Nephron progenitor cell (in vitro differentiated cells): Measurements from ENCODE around the gene CFAP299.
"Not testable (repeated sequence)": the region's sequence is repeated elsewhere in the genome, so short reads cannot be mapped to it uniquely, and the experiment has no call there.

ENCODE experiments used
- DNase-seq: peaks from one replicate; pipeline ENCODE4 v3.0.0; 2021
- H3K27ac Mint-ChIP-seq: 2 replicates; pipeline ENCODE4 v1.8.0; 2021; ENCODE audit warnings: mild to moderate bottlenecking, moderate library complexity, mixed read lengths
- H3K27me3 Mint-ChIP-seq: 2 replicates; pipeline ENCODE4 v1.8.0; 2021; ENCODE audit warnings: mild to moderate bottlenecking, low read depth, mixed read lengths; ENCODE audit not compliant: poor library complexity
- H3K36me3 Mint-ChIP-seq: 2 replicates; pipeline ENCODE4 v1.8.0; 2021; ENCODE audit warnings: low read depth, mixed read lengths
- H3K4me1 Mint-ChIP-seq: 2 replicates; pipeline ENCODE4 v1.8.0; 2021; ENCODE audit warnings: mixed read lengths
- H3K4me3 Mint-ChIP-seq: 2 replicates; pipeline ENCODE4 v1.8.0; 2021; ENCODE audit warnings: mild to moderate bottlenecking, moderate library complexity, mixed read lengths
- H3K9me3 Mint-ChIP-seq: 2 replicates; pipeline ENCODE4 v1.8.0; 2021; ENCODE audit warnings: mild to moderate bottlenecking, moderate library complexity, mixed read lengths
- TF ChIP-seq, protein P1 (sequence below): fragments of 200-600 bp; sonication (generic); IDR thresholded peaks from 2 replicates; pipeline ENCODE4 v1.5.0; 2021; ENCODE audit warnings: antibody characterized with exemption

Gene CFAP299

GRCh38 chr4:80787306-80787705 is 451.8 kb downstream of the CFAP299 start:
- TF ChIP-seq, protein P1, sequence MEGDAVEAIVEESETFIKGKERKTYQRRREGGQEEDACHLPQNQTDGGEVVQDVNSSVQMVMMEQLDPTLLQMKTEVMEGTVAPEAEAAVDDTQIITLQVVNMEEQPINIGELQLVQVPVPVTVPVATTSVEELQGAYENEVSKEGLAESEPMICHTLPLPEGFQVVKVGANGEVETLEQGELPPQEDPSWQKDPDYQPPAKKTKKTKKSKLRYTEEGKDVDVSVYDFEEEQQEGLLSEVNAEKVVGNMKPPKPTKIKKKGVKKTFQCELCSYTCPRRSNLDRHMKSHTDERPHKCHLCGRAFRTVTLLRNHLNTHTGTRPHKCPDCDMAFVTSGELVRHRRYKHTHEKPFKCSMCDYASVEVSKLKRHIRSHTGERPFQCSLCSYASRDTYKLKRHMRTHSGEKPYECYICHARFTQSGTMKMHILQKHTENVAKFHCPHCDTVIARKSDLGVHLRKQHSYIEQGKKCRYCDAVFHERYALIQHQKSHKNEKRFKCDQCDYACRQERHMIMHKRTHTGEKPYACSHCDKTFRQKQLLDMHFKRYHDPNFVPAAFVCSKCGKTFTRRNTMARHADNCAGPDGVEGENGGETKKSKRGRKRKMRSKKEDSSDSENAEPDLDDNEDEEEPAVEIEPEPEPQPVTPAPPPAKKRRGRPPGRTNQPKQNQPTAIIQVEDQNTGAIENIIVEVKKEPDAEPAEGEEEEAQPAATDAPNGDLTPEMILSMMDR = no peak
- Mint-ChIP-seq H3K36me3 (no peaks in the 10 kb centered on the region), H3K9me3 (no peaks in the 10 kb centered on the region), H3K4me1 (no peaks in the 10 kb centered on the region), H3K4me3 (no peak overlapping the region), H3K27ac (no peak overlapping the region), H3K27me3 (no peaks in the 10 kb centered on the region)
- no peak for DNase-seq

GRCh38 chr4:80788798-80789197 is 453.3 kb downstream of the CFAP299 start:
- peaks cover 4% of the 10 kb centered on the region for H3K9me3 Mint-ChIP-seq
- H3K4me3 Mint-ChIP-seq = no peak overlapping the region
- no peaks in the 10 kb centered on the region for H3K4me1 Mint-ChIP-seq
- H3K36me3 Mint-ChIP-seq = no peaks in the 10 kb centered on the region
- no peaks in the 10 kb centered on the region for H3K27me3 Mint-ChIP-seq
- TF ChIP-seq, protein P1 = no peak
- DNase-seq = no peak
- H3K27ac Mint-ChIP-seq = no peak overlapping the region

- H3K9me3 Mint-ChIP-seq = peaks cover 4% of the 10 kb centered on the region
- no peak for DNase-seq
- H3K27ac Mint-ChIP-seq = no peak overlapping the region
Measured at GRCh38 chr4:80790152-80790551, 454.6 kb downstream of the CFAP299 start.

DNA sequence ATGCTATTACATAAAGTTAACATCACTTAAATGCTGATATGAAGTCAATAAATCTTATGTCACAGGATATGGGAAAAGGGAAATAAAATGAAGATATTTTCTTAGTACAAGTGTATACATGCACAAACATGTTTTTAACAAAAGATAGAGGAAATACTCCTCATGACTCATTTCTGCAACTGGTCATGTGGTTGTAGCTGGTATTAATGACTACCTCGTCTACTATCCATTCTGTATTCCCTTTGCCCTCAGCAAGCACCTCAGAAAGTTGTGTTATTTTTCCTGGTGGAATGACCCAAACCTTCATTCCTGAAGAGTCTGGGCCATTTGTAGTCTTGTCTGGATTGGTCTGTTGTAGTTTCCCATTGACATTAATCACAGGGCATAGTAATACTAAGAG is 458.1 kb downstream of the CFAP299 start:
- H3K27ac Mint-ChIP-seq, DNase-seq, H3K4me3 Mint-ChIP-seq, H3K4me1 Mint-ChIP-seq, H3K27me3 Mint-ChIP-seq, H3K36me3 Mint-ChIP-seq: not testable (repeated sequence)
- H3K9me3 Mint-ChIP-seq = peaks cover 27% of the 10 kb centered on the region

More at GRCh38 chr4:80790152-80790551, 454.6 kb downstream of the CFAP299 start:
- no peaks in the 10 kb centered on the region for H3K4me1 Mint-ChIP-seq
- TF ChIP-seq, protein P1 = no peak
- H3K27me3 Mint-ChIP-seq = no peaks in the 10 kb centered on the region
- H3K4me3 Mint-ChIP-seq = no peak overlapping the region
- H3K36me3 Mint-ChIP-seq = no peaks in the 10 kb centered on the region

DNA sequence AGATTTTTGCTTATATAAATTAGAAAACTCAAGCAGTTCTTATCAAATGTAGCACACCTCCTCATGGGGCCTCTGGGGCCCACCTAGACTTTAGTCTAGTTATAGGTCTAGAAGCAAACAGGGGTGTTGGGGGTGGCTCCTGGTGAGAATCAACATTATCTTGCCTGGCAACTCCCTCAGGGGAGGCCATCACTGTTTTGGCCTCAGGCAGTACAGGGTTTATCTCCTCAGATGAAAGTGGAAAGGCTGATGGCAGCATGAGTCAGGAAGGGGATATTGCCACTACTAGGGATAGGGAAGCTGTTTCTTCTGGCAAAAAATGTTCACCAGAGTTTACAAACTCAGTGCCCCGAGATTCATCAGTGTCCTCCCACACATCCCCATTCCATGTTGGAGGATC is 462.6 kb downstream of the CFAP299 start:
- Mint-ChIP-seq H3K27ac (no peak overlapping the region), H3K4me1 (no peaks in the 10 kb centered on the region), H3K9me3 (peaks cover 29% of the 10 kb centered on the region), H3K4me3 (no peak overlapping the region), H3K36me3 (no peaks in the 10 kb centered on the region), H3K27me3 (peaks cover 3% of the 10 kb centered on the region)
- no peak for DNase-seq
- TF ChIP-seq, protein P1 = no peak

DNA sequence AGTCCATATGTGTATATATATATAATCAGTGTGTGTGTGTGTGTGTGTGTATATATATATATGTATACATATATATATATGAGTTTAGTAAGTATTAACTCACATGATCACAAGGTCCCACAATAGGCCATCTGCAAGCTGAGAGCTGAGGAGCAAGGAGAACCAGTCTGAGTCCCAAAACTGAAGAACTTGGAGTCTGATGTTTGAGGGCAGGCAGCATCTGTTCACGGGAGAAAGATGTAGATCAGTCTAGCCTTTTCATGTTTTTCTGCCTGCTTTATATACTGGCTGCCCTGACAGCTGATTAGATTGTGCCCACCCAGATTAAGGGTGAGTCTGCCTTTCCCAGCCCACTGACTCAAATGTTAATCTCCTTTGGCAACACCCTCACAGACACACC is 465.2 kb downstream of the CFAP299 start:
- H3K36me3 Mint-ChIP-seq, H3K4me1 Mint-ChIP-seq, H3K27me3 Mint-ChIP-seq, H3K4me3 Mint-ChIP-seq, DNase-seq, H3K27ac Mint-ChIP-seq: not testable (repeated sequence)
- peaks cover 24% of the 10 kb centered on the region for H3K9me3 Mint-ChIP-seq

GRCh38 chr4:80803337-80803736 is 467.8 kb downstream of the CFAP299 start:
- H3K27me3 Mint-ChIP-seq = no peaks in the 10 kb centered on the region
- H3K36me3 Mint-ChIP-seq = no peaks in the 10 kb centered on the region
- H3K27ac Mint-ChIP-seq = no peak overlapping the region
- DNase-seq = no peak
- no peak overlapping the region for H3K4me3 Mint-ChIP-seq
- no peaks in the 10 kb centered on the region for H3K4me1 Mint-ChIP-seq
- H3K9me3 Mint-ChIP-seq = peaks cover 5% of the 10 kb centered on the region
- TF ChIP-seq, protein P1 = no peak
